Measurements from ENCODE around the gene CMSS1.

CMSS1 gene

DNA sequence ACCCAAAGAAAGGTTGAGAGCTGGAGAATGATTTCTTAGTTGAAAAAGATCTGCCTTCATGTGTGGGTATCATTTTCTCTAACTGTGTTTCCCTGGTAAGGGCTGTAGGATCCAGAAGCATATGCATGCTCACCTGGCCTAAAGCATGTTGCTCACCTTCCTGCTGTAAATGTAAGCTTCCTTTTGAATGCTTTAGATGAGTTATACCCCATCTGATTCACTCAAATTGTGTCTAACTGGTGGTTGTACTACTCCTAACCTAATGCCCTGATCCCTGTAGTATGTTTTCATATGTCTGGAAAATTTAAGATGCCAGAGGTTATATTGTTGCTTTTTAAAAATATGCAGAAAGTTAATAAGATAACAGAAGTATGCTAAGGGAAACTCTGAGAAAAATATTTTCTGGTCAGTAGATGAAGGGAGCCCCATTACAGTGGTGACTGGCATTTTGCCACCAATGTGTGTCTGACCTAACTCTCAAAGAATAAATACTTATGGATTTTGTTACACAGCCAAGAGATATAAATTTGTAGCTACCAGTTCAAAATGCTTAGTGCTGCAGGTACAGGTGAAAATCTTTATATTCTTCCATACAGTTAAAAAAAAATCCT lies 289.0 kb downstream of the CMSS1 start:
- no peak overlapping the region for H3K4me3 ChIP-seq (ENCODE audit: low read depth, low read length)
- no peak for TF ChIP-seq CTCF (IDR thresholded peaks at IDR 0.05; ENCODE audit: low read depth, low read length, missing control alignments)
- no peak for DNase-seq (ENCODE audit: low read depth)

DNA sequence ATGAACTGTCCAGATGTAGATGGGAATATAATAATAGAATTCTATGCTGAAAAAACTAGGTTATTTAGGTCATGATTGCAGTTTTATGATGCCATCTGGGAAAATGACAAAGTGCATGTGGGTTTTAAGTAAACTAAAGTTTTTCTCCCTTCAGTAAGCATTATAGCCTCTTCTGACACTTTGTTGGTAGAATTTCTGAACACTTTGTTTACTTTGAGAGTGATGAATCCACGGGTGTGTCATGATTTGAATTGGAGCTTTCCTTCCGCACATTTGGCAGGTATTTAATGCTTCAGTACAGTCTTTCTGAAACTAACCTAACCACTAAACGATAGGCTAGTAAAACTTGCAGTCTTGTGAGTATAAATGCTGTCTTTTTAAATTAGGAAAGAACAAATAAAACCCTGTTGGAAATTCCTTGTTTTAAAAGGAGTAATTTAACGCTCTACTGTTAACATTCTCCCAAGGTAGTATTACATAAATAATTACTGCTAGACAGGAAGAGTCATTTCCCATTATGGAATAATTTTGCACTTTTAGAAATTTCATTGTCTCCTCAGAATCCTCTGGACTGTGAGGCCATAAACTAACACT lies 289.7 kb downstream of the CMSS1 start:
- DNase-seq (ENCODE audit: low read depth), result no peak
- TF ChIP-seq CTCF (IDR thresholded peaks at IDR 0.05; ENCODE audit: low read depth, low read length, missing control alignments), result no peak
- no peak overlapping the region for H3K4me3 ChIP-seq (ENCODE audit: low read depth, low read length)

- no peak overlapping the region for H3K4me3 ChIP-seq (ENCODE audit: low read depth, low read length)
- no peak for TF ChIP-seq CTCF (IDR thresholded peaks at IDR 0.05; ENCODE audit: low read depth, low read length, missing control alignments)
- DNase-seq (ENCODE audit: low read depth), result no peak
Measured at GRCh38 chr3:100108464-100109079, 290.9 kb downstream of the CMSS1 start.

DNA sequence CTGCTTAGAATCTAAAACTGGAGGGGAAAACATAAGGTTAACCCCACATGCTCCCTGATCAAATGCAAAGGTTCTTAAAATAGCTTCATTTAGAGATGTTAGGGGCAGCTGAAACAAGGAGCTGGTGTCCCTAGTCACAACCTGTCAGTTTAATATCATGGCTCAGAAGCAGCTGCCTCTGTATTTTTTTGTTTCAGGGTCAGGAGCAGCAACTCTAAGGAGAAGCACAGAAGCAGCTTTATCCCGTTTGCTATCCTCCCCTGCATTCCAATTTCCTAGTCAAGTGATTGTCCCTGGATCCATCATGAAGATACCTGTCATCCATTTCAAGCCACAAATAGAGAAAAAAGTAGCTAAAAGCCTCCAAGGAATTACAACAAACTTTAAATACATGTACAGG lies 292.5 kb downstream of the CMSS1 start:
- no peak overlapping the region for H3K4me3 ChIP-seq (ENCODE audit: low read depth, low read length)
- no peak for DNase-seq (ENCODE audit: low read depth)
- TF ChIP-seq CTCF (IDR thresholded peaks at IDR 0.05; ENCODE audit: low read depth, low read length, missing control alignments), result no peak

GRCh38 chr3:100111728-100112127 lies 294.1 kb downstream of the CMSS1 start:
- H3K4me3 ChIP-seq (ENCODE audit: low read depth, low read length), result no peak overlapping the region
- no peak for TF ChIP-seq CTCF (IDR thresholded peaks at IDR 0.05; ENCODE audit: low read depth, low read length, missing control alignments)
- DNase-seq (ENCODE audit: low read depth), result no peak

GRCh38 chr3:100113723-100114412 lies 296.2 kb downstream of the CMSS1 start:
- no peak for TF ChIP-seq CTCF (IDR thresholded peaks at IDR 0.05; ENCODE audit: low read depth, low read length, missing control alignments)
- no peak overlapping the region for H3K4me3 ChIP-seq (ENCODE audit: low read depth, low read length)
- no peak for DNase-seq (ENCODE audit: low read depth)
